ENCODE data around the gene RBMS1.

GRCh38 chr2:160479269-160479668 lies 14.3 kb downstream of the RBMS1 start:
- TF ChIP-seq POLR2A (IDR thresholded peaks at IDR 0.05; ENCODE audit: low read depth, low read length): no peak
- TF ChIP-seq POLR2AphosphoS5 (IDR thresholded peaks at IDR 0.05; ENCODE audit: low read depth, low read length): no peak
- TF ChIP-seq TAF1 (IDR thresholded peaks at IDR 0.05; ENCODE audit: low read depth, low read length): no peak
- TF ChIP-seq POU2F2 (IDR thresholded peaks at IDR 0.05; ENCODE audit: low read depth, low read length): no peak
- TF ChIP-seq SPI1 (IDR thresholded peaks at IDR 0.05; ENCODE audit: low read depth, low read length): no peak

Measured in GM12891 (cell line).